ENCODE data around the gene RIMS3.

The RIMS3 gene

GRCh38 chr1:40627987-40628902 lies 37.2 kb downstream of the RIMS3 start:
- TF ChIP-seq CTCF (IDR thresholded peaks at IDR 0.05; ENCODE audit: extremely low read depth, missing control alignments) = no peak
- DNase-seq (ENCODE audit: low spot score) = no peak

GRCh38 chr1:40626383-40626770 lies 39.1 kb downstream of the RIMS3 start:
- TF ChIP-seq CTCF (IDR thresholded peaks at IDR 0.05; ENCODE audit: extremely low read depth, missing control alignments) = no peak
- no peak for DNase-seq (ENCODE audit: low spot score)

GRCh38 chr1:40625476-40626382 lies 39.8 kb downstream of the RIMS3 start:
- no peak for DNase-seq (ENCODE audit: low spot score)
- TF ChIP-seq CTCF (IDR thresholded peaks at IDR 0.05; ENCODE audit: extremely low read depth, missing control alignments) = no peak

GRCh38 chr1:40625076-40625475 lies 40.4 kb downstream of the RIMS3 start:
- TF ChIP-seq CTCF (IDR thresholded peaks at IDR 0.05; ENCODE audit: extremely low read depth, missing control alignments) = peak; percentile 11
- no peak for DNase-seq (ENCODE audit: low spot score)

GRCh38 chr1:40622936-40623629 lies 42.4 kb downstream of the RIMS3 start:
- no peak for DNase-seq (ENCODE audit: low spot score)
- TF ChIP-seq CTCF (IDR thresholded peaks at IDR 0.05; ENCODE audit: extremely low read depth, missing control alignments) = no peak

GRCh38 chr1:40621821-40622450 lies 43.5 kb downstream of the RIMS3 start:
- TF ChIP-seq CTCF (IDR thresholded peaks at IDR 0.05; ENCODE audit: extremely low read depth, missing control alignments) = no peak
- no peak for DNase-seq (ENCODE audit: low spot score)
